B cell (primary cell): ENCODE measurements around the gene FAM120A. TPM values are rescaled to one million over a fixed set of nuclear protein-coding genes. Genes with fewer than 3 reads are reported as not detected.

Experiments used
- ATAC-seq: fragments of 200-7000 bp; cut with Tn5 transposase; one replicate; pipeline ENCODE4 v1.10.0; 2021; ENCODE audit warnings: low read depth, mild to moderate bottlenecking, moderate number of reproducible peaks, moderate library complexity
- CTCF ChIA-PET: fragments of 350-600 bp; sonication (Branson Sonifier 250); formaldehyde crosslinking; loops from one replicate; lab custom pipeline; 2021; ENCODE audit warnings: antibody characterized with exemption, inconsistent platforms; lab: Charles Lee
- POLR2A ChIA-PET: fragments of 350-600 bp; sonication (Branson Sonifier 250); formaldehyde crosslinking; loops from one replicate; lab custom pipeline; 2021; ENCODE audit warnings: antibody characterized with exemption; lab: Charles Lee
- DNase-seq: peaks from one replicate; pipeline ENCODE4 v3.0.0; 2013
- H2AFZ ChIP-seq: 2 replicates; pipeline ENCODE4 v1.6.1; 2012; ENCODE audit warnings: mild to moderate bottlenecking, low read depth, low read length; ENCODE audit not compliant: insufficient read depth, poor library complexity, severe bottlenecking
- H3K27ac ChIP-seq, 2 donors: 1 replicate in 1 of 2; 2 replicates in 1 of 2; pipeline ENCODE4 v1.5.1; 2012 to 2013; ENCODE audit warnings: low read length in 2 of 2, mild to moderate bottlenecking in 2 of 2, moderate library complexity in 1 of 2
- H3K27me3 ChIP-seq, 4 experiments: fragments of 200-600 bp in 1 of 4; sonication (generic) in 1 of 4; replicated peaks in 1 of 4; 1 replicate in 2 of 4; 2 replicates in 2 of 4; pipeline versions ENCODE4 v1.6.1 to v1.7.0; 2013 to 2016; ENCODE audit warnings: low read length in 3 of 4, mild to moderate bottlenecking in 2 of 4, mixed read lengths in 1 of 4, moderate library complexity in 1 of 4; ENCODE audit not compliant: insufficient read depth in 4 of 4, control insufficient read depth in 3 of 4; ENCODE audit errors: control extremely low read depth in 1 of 4
- H3K36me3 ChIP-seq, 2 experiments: replicated peaks in 1 of 2; 1 replicate in 1 of 2; 2 replicates in 1 of 2; pipeline versions ENCODE4 v1.6.1 to v1.7.1; 2013; ENCODE audit warnings: low read length in 1 of 2; ENCODE audit not compliant: insufficient read depth in 2 of 2, control insufficient read depth in 1 of 2; ENCODE audit errors: control extremely low read depth in 1 of 2, extremely low read depth in 1 of 2
- H3K4me1 ChIP-seq, 2 donors: fragments of 200-600 bp in 1 of 2; sonication (generic) in 1 of 2; 1 replicate in 1 of 2; 2 replicates in 1 of 2; pipeline versions ENCODE4 v1.5.1 to v1.6.1; 2013 to 2017; ENCODE audit warnings: low read length in 2 of 2; ENCODE audit not compliant: control insufficient read depth in 2 of 2, insufficient read depth in 2 of 2
- H3K4me2 ChIP-seq: replicated peaks from 2 replicates; pipeline ENCODE3; 2012; ENCODE audit warnings: mild to moderate bottlenecking, low read depth, low read length; ENCODE audit not compliant: poor library complexity, severe bottlenecking
- H3K4me3 ChIP-seq, 5 experiments: fragments of 200-600 bp in 1 of 5; sonication (generic) in 1 of 5; 1 replicate in 3 of 5; 2 replicates in 2 of 5; pipeline versions ENCODE4 v1.5.1 to v1.7.0; 2011 to 2016; ENCODE audit warnings: low read length in 4 of 5, mild to moderate bottlenecking in 4 of 5, low read depth in 2 of 5, control low read depth in 1 of 5, moderate library complexity in 1 of 5; ENCODE audit not compliant: insufficient read depth in 1 of 5; ENCODE audit errors: control extremely low read depth in 1 of 5, extremely low read depth in 1 of 5
- H3K79me2 ChIP-seq: fragments of 200-600 bp; sonication (generic); one replicate; pipeline ENCODE4 v1.6.0; 2016; ENCODE audit warnings: low read length; ENCODE audit not compliant: control insufficient read depth, insufficient read depth
- H3K9ac ChIP-seq: fragments of 200-600 bp; sonication (generic); 2 replicates; pipeline ENCODE4 v1.6.1; 2017; ENCODE audit warnings: mild to moderate bottlenecking, low read length, moderate library complexity
- H3K9me3 ChIP-seq, 3 donors: one replicate each; pipeline versions ENCODE4 v1.6.1 to v1.7.1; 2013; ENCODE audit warnings: low read length in 2 of 3; ENCODE audit not compliant: control insufficient read depth in 2 of 3, insufficient read depth in 1 of 3; ENCODE audit errors: control extremely low read depth in 1 of 3
- H4K20me1 ChIP-seq: 2 replicates; pipeline ENCODE4 v1.6.0; 2012; ENCODE audit warnings: mild to moderate bottlenecking, low read length; ENCODE audit not compliant: insufficient read depth, control insufficient read depth, poor library complexity, severe bottlenecking
- H3K27ac Mint-ChIP-seq: one replicate; pipeline ENCODE4 v1.8.0; 2021; ENCODE audit warnings: mixed read lengths
- H3K27me3 Mint-ChIP-seq: one replicate; pipeline ENCODE4 v1.8.0; 2021; ENCODE audit warnings: mixed read lengths
- H3K4me1 Mint-ChIP-seq: one replicate; pipeline ENCODE4 v1.8.0; 2021; ENCODE audit warnings: mixed read lengths
- H3K4me3 Mint-ChIP-seq: one replicate; pipeline ENCODE4 v1.8.0; 2021; ENCODE audit warnings: mixed read lengths
- H3K9me3 Mint-ChIP-seq: one replicate; pipeline ENCODE4 v1.8.0; 2022; ENCODE audit warnings: mixed read lengths; ENCODE audit not compliant: insufficient read depth
- EZH2 ChIP-seq: IDR thresholded peaks from 2 replicates; pipeline ENCODE4 v1.6.1; 2012; ENCODE audit warnings: borderline replicate concordance, low read depth, mild to moderate bottlenecking, moderate library complexity, low read length; ENCODE audit not compliant: insufficient read depth, poor library complexity, severe bottlenecking
- WGBS: methylation state at CpG from one replicate; pipeline ENCODE4 v1.1.5; 2013; ENCODE audit warnings: missing lambda C conversion rate; ENCODE audit not compliant: insufficient coverage; 5-methylcytosine and 5-hydroxymethylcytosine counted together
- intact Hi-C: fragments of 100-400 bp; cut with micrococcal nuclease; formaldehyde crosslinking; loops from one replicate; pipeline ENCODE4 v1.10.0; 2022
- polyA plus RNA-seq: library from polyadenylated mRNA; depleted of rRNA; stranded (reverse); fragments of >200 nt; gene quantifications from 2 replicates; pipeline ENCODE4 v1.2.3, GENCODE V29; 2012
- total RNA-seq, 2 donors: library from RNA; stranded (reverse); fragments of 120-200 nt in 1 of 2; gene quantifications; 1 replicate in 1 of 2; 2 replicates in 1 of 2; pipeline versions ENCODE4 v1.2.3 to v1.2.4, GENCODE V29; 2013 to 2022
- TF ChIP-seq, protein P1 (sequence below): fragments of 200-600 bp; IDR thresholded peaks from one replicate; pipeline ENCODE4 v1.8.0; 2022; ENCODE audit warnings: antibody characterized with exemption, mild to moderate bottlenecking

Gene FAM120A
- total and polyA plus RNA-seq, 2 donors (not counting 1 experiment from before 2014, with no cell fraction given), result 48.4 to 105 TPM

DNA sequence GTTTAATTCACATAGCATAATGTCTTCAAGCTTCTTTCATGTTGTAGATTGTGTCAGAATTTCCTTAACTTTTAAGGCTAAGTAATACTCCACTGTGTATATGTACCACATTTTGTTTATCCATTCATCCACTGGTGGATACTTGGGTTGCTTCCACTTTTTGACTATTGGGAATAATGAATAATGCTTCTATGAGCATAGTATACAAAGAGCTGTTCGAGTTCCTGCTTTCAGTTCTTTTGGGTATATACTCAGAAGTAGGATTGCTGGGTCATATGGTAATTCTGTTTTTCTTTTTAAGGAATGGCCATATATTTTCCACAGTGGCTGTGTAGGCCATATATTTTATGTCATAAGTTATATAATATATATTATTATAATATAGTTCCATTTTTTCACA, 5.5 kb downstream of the FAM120A start:
- Mint-ChIP-seq H3K27ac (peak overlapping the region; percentile 76), H3K9me3 (no peaks in the 10 kb centered on the region), H3K4me1 (peaks cover 60% of the 10 kb centered on the region), H3K27me3 (no peaks in the 10 kb centered on the region), H3K4me3 (no peak overlapping the region)
- H2AFZ ChIP-seq, result no peak overlapping the region
- peak overlapping the region in 1 of 2 donors; percentile 43 for H3K27ac ChIP-seq
- H3K4me1 ChIP-seq, result peaks cover 23 to 39% of the 10 kb centered on the region in 2 donors
- H3K4me2 ChIP-seq, result peak overlapping the region; percentile 7
- H3K79me2 ChIP-seq, result peaks cover 89% of the 10 kb centered on the region
- no peak overlapping the region for H3K9ac ChIP-seq
- ChIA-PET CTCF (interaction anchor here (0.8 to 1.3 kb wide), 2 partner anchors 11 to 108 kb away, joined by 3 read pairs; no protein-coding TSS in a partner anchor), POLR2A (no interaction called here)
- no peak overlapping the region for H3K4me3 ChIP-seq
- no peak for DNase-seq
- no CpG with 5 or more reads among the region's 1 CpG for WGBS
- no peak for TF ChIP-seq EZH2
- TF ChIP-seq, protein P1, sequence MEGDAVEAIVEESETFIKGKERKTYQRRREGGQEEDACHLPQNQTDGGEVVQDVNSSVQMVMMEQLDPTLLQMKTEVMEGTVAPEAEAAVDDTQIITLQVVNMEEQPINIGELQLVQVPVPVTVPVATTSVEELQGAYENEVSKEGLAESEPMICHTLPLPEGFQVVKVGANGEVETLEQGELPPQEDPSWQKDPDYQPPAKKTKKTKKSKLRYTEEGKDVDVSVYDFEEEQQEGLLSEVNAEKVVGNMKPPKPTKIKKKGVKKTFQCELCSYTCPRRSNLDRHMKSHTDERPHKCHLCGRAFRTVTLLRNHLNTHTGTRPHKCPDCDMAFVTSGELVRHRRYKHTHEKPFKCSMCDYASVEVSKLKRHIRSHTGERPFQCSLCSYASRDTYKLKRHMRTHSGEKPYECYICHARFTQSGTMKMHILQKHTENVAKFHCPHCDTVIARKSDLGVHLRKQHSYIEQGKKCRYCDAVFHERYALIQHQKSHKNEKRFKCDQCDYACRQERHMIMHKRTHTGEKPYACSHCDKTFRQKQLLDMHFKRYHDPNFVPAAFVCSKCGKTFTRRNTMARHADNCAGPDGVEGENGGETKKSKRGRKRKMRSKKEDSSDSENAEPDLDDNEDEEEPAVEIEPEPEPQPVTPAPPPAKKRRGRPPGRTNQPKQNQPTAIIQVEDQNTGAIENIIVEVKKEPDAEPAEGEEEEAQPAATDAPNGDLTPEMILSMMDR, result no peak
- no peaks in the 10 kb centered on the region for H3K27me3 ChIP-seq
- no peak for ATAC-seq
- peaks cover 0 to 3% of the 10 kb centered on the region in 2 experiments for H3K36me3 ChIP-seq
- intact Hi-C loops, result loop anchor here (10.0 kb wide), 1 partner anchor 782 kb away; the partner anchor contains the start of gene IPPK
- no peaks in the 10 kb centered on the region for H3K9me3 ChIP-seq
- no peaks in the 10 kb centered on the region for H4K20me1 ChIP-seq

- Mint-ChIP-seq H3K27ac (peak overlapping the region; percentile 17), H3K4me3 (no peak overlapping the region), H3K9me3 (no peaks in the 10 kb centered on the region), H3K4me1 (peaks cover 67% of the 10 kb centered on the region), H3K27me3 (no peaks in the 10 kb centered on the region)
- WGBS, result 100% methylated on average over 4 of the region's 4 CpGs
- H2AFZ ChIP-seq, result no peak overlapping the region
- no peaks in the 10 kb centered on the region for H3K27me3 ChIP-seq
- no peaks in the 10 kb centered on the region for H4K20me1 ChIP-seq
- H3K4me2 ChIP-seq, result no peak overlapping the region
- peaks cover 26 to 41% of the 10 kb centered on the region in 2 donors for H3K4me1 ChIP-seq
- peaks cover 0 to 3% of the 10 kb centered on the region in 2 experiments for H3K36me3 ChIP-seq
- H3K9ac ChIP-seq, result no peak overlapping the region
- intact Hi-C loops, result loop anchor here (10.0 kb wide), 1 partner anchor 784 kb away; the partner anchor contains the start of gene IPPK
- H3K79me2 ChIP-seq, result peaks cover 100% of the 10 kb centered on the region
- POLR2A ChIA-PET, result no interaction called here
- CTCF ChIA-PET, result no interaction called here
- ATAC-seq, result no peak
- TF ChIP-seq EZH2, result no peak
- TF ChIP-seq, protein P1, result no peak
- H3K4me3 ChIP-seq, result no peak overlapping the region
- H3K27ac ChIP-seq, result no peak overlapping the region
- DNase-seq, result no peak
- no peaks in the 10 kb centered on the region for H3K9me3 ChIP-seq
Measured at GRCh38 chr9:93458712-93459111, 7.2 kb downstream of the FAM120A start.
